ENCODE results near the gene CEP170B. TPM values are rescaled to one million over a fixed set of nuclear protein-coding genes. Genes with fewer than 3 reads are reported as not detected.
"Not testable (repeated sequence)": the region's sequence is repeated elsewhere in the genome, so short reads cannot be mapped to it uniquely, and the experiment has no call there.

The CEP170B gene
- total and polyA plus RNA-seq, 8 donors, result 9.6 to 483 (median 29.1) TPM

DNA sequence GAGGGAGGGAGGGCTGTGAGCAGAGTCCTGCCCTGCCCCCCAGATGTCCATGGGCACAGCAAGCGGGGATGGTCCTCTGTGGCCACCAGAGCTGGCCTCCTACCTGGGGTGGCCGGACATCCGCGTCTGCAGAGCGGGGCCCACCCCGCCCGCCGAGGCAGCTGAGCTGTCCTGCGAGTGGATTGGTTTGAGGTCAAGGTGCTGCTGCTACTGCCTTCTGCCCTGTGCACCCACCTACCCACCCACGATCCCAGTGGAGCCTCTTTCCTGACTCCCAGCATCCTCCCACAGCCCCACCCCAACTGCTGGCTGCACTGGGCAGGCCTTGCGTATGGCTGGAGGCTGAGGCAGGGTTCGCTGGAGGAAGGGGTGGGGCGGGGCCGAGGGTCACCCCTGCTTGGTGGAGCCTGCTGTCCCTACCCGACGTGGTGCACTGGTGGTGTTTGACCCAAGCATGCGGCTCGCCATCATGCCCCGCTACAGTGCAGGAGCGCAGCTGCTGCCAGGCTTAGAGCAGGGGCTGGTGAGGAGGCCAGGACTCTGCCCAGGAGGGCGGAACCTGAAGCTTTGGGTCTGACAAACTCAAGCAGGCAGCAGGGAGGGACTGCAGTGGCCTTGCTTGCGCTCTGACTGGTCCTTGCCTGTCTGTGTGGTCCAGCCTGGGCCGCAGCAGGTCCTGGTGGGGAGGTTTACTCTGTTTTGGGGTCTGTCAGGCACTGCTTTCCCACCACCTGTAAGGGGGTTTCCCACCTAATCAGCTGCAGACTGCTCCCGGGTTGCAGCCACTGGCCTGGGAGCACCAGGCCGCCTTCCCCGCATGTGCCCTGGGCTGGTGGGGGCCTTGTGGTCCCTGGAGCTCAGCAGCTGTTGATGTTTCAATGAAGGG is 23.7 kb downstream of the CEP170B start:
- Histone ChIP-seq H3K27me3 (no peaks in the 10 kb centered on the region), H3K27ac (no peak overlapping the region), H3K9me3 (no peaks in the 10 kb centered on the region), H3K36me3 (peaks cover 36 to 58% (median 55%) of the 10 kb centered on the region in 4 donors), H3K4me1 (no peaks in the 10 kb centered on the region), H3K4me3 (no peak overlapping the region)
- peak in 1 of 2 donors; percentile 2 for DNase-seq
- intact Hi-C loops (cut with DNase I; ENCODE audit: low total_unique reads), result no loop called here
- TF ChIP-seq POLR2AphosphoS5 (IDR thresholded peaks at IDR 0.05) (no peak), CTCF (IDR thresholded peaks at IDR 0.05) (no peak), EP300 (IDR thresholded peaks at IDR 0.05) (no peak), POLR2A (IDR thresholded peaks at IDR 0.05) (no peak)
- 88 to 95% (median 93%) methylated on average over 16 to 26 of the region's 26 CpGs for whole genome bisulfite sequencing, 5 donors

GRCh38 chr14:104889375-104889757 is 24.3 kb downstream of the CEP170B start:
- Histone ChIP-seq H3K4me3 (no peak overlapping the region), H3K27ac (no peak overlapping the region), H3K36me3 (peaks cover 29 to 58% (median 52%) of the 10 kb centered on the region in 4 donors), H3K4me1 (peaks cover 0 to 6% (median 4%) of the 10 kb centered on the region in 4 donors), H3K27me3 (no peaks in the 10 kb centered on the region), H3K9me3 (no peaks in the 10 kb centered on the region)
- 90 to 96% (median 95%) methylated on average over 17 to 23 of the region's 23 CpGs for WGBS, 5 donors
- TF ChIP-seq CTCF (IDR thresholded peaks at IDR 0.05) (no peak), POLR2AphosphoS5 (IDR thresholded peaks at IDR 0.05) (no peak), EP300 (IDR thresholded peaks at IDR 0.05) (no peak), POLR2A (IDR thresholded peaks at IDR 0.05) (no peak)
- no peak for DNase-seq
- intact Hi-C loops (cut with DNase I; ENCODE audit: low total_unique reads), result no loop called here

DNA sequence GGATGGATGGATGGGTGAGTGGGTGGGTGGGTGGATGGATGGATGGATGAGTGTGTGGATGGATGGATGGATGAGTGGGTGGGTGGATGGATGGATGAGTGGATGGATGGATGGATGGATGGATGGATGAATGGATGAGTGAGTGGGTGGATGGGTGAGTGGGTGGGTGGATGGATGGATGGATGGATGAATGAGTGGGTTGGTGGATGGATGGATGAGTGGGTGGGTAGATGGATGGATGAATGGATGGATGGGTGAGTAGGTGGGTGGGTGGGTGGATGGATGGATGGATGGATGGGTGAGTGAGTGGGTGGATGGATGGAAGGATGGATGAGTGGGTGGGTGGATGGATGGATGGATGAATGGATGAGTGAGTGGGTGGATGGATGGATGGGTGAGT is 25.2 kb downstream of the CEP170B start:
- not testable (repeated sequence) for H3K4me3 ChIP-seq, H3K27ac ChIP-seq, H3K27me3 ChIP-seq, H3K9me3 ChIP-seq, DNase-seq
- Histone ChIP-seq H3K4me1 (peaks cover 7 to 15% (median 13%) of the 10 kb centered on the region in 4 donors), H3K36me3 (peaks cover 27 to 57% (median 50%) of the 10 kb centered on the region in 4 donors)
- intact Hi-C loops (cut with DNase I; ENCODE audit: low total_unique reads), result loop anchor here (10.0 kb wide), 1 partner anchor 155 kb away; no protein-coding TSS in a partner anchor

- Histone ChIP-seq H3K4me3 (no peak overlapping the region), H3K27me3 (no peaks in the 10 kb centered on the region), H3K36me3 (peaks cover 19 to 49% (median 42%) of the 10 kb centered on the region in 4 donors), H3K9me3 (no peaks in the 10 kb centered on the region), H3K27ac (no peak overlapping the region), H3K4me1 (peaks cover 15 to 24% (median 21%) of the 10 kb centered on the region in 4 donors)
- TF ChIP-seq POLR2AphosphoS5 (IDR thresholded peaks at IDR 0.05) (no peak), EP300 (IDR thresholded peaks at IDR 0.05) (no peak), POLR2A (IDR thresholded peaks at IDR 0.05) (no peak), CTCF (IDR thresholded peaks at IDR 0.05) (no peak)
- intact Hi-C loops (cut with DNase I; ENCODE audit: low total_unique reads), result loop anchor here (10.0 kb wide), 1 partner anchor 154 kb away; no protein-coding TSS in a partner anchor
- WGBS, 5 donors, result 94 to 100% (median 97%) methylated on average over 4 of the region's 4 CpGs
- DNase-seq, result no peak
Measured at GRCh38 chr14:104891121-104891551, 26.1 kb downstream of the CEP170B start.
